Sigmoid colon (tissue), 4 donors: Measurements from ENCODE around the gene NKAP.

Experiments
- CTCF ChIP-seq, 4 experiments: fragments of 450-650 bp in 3 of 4; fragments of 200-600 bp in 1 of 4; IDR thresholded peaks; one replicate each; pipeline ENCODE4 v1.5.1; 2016 to 2019; ENCODE audit warnings: antibody characterized with exemption in 4 of 4, mild to moderate bottlenecking in 3 of 4, moderate library complexity in 2 of 4
- EP300 ChIP-seq, 4 donors: sonication (generic); formaldehyde crosslinking; IDR thresholded peaks; one replicate each; pipeline ENCODE4 v1.6.1; 2017; ENCODE audit warnings: antibody characterized with exemption in 4 of 4
- POLR2AphosphoS5 ChIP-seq, 4 donors: sonication (generic); formaldehyde crosslinking; IDR thresholded peaks; one replicate each; pipeline ENCODE4 v1.6.1; 2017; ENCODE audit warnings: antibody characterized with exemption in 4 of 4

- no peak for TF ChIP-seq CTCF (IDR thresholded peaks at IDR 0.05)
- TF ChIP-seq POLR2AphosphoS5 (IDR thresholded peaks at IDR 0.05): no peak
- no peak for TF ChIP-seq EP300 (IDR thresholded peaks at IDR 0.05)
Observed at GRCh38 chrX:119916310-119916709, 27.2 kb downstream of the NKAP start.
